HL-60 (cell line): ENCODE results near the gene FAM180B.
"Not testable (repeated sequence)": the region's sequence is repeated elsewhere in the genome, so short reads cannot be mapped to it uniquely, and the experiment has no call there.

Experiments
- DNase-seq, 2 experiments: peaks; one replicate each; pipeline ENCODE4 v3.0.0-alpha.2; 2010 to 2020; ENCODE audit warnings: low read depth in 1 of 2, low spot score in 1 of 2
- H3K27ac ChIP-seq: fragments of 250-450 bp; sonication (Bioruptor Pico); replicated peaks from 2 replicates; pipeline ENCODE4 v1.5.1; 2020; ENCODE audit warnings: mild to moderate bottlenecking, moderate library complexity
- H3K27me3 ChIP-seq: fragments of 250-450 bp; sonication (Bioruptor Pico); 2 replicates; pipeline ENCODE4 v1.5.1; 2021; ENCODE audit warnings: mild to moderate bottlenecking, moderate library complexity; ENCODE audit not compliant: insufficient read depth, poor library complexity, severe bottlenecking
- H3K4me3 ChIP-seq: replicated peaks from 2 replicates; pipeline ENCODE4 v1.5.1; 2011; ENCODE audit warnings: mild to moderate bottlenecking, control low read depth, low read length; ENCODE audit not compliant: insufficient read depth
- GABPA ChIP-seq: IDR thresholded peaks from 2 replicates; pipeline ENCODE4 v1.6.1; 2012; ENCODE audit warnings: low read depth
- POLR2AphosphoS5 ChIP-seq: IDR thresholded peaks from 2 replicates; pipeline ENCODE4 v1.6.1; 2012; ENCODE audit warnings: low read depth
- SPI1 ChIP-seq: IDR thresholded peaks from 2 replicates; pipeline ENCODE4 v1.6.1; 2012; ENCODE audit warnings: low read depth, mild to moderate bottlenecking, borderline replicate concordance
- TF ChIP-seq, protein P1 (sequence below): IDR thresholded peaks from one replicate; pipeline ENCODE4 v1.5.1; 2011; ENCODE audit warnings: low read length, control low read depth, inconsistent platforms; ENCODE audit not compliant: insufficient read depth
- TF ChIP-seq, protein P2 (sequence below): IDR thresholded peaks from 2 replicates; pipeline ENCODE4 v1.6.1; 2012; ENCODE audit warnings: low read depth; ENCODE audit not compliant: insufficient replicate concordance

The FAM180B gene

DNA sequence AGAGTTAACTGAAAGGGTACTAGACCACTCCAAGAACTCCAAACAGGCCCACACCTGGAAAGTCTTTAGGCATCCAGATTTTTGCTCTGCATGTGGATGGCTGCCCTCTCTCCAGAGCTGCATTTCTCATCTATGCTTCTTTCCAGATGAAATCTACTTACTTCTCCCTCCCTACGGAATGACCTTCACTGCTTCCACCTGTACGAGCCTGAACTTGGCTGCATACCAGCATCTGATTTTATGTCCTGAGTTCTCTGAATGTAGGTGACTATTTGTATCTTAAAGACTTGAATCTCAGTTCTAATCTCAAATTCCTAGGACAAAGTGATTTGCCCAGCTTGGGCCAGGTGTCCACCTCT is 46.8 kb upstream of the FAM180B start:
- Histone ChIP-seq H3K27me3 (no peaks in the 10 kb centered on the region), H3K4me3 (no peak overlapping the region), H3K27ac (no peak overlapping the region)
- TF ChIP-seq, protein P1, sequence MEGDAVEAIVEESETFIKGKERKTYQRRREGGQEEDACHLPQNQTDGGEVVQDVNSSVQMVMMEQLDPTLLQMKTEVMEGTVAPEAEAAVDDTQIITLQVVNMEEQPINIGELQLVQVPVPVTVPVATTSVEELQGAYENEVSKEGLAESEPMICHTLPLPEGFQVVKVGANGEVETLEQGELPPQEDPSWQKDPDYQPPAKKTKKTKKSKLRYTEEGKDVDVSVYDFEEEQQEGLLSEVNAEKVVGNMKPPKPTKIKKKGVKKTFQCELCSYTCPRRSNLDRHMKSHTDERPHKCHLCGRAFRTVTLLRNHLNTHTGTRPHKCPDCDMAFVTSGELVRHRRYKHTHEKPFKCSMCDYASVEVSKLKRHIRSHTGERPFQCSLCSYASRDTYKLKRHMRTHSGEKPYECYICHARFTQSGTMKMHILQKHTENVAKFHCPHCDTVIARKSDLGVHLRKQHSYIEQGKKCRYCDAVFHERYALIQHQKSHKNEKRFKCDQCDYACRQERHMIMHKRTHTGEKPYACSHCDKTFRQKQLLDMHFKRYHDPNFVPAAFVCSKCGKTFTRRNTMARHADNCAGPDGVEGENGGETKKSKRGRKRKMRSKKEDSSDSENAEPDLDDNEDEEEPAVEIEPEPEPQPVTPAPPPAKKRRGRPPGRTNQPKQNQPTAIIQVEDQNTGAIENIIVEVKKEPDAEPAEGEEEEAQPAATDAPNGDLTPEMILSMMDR, result no peak
- TF ChIP-seq POLR2AphosphoS5 (no peak), SPI1 (no peak), GABPA (no peak)
- TF ChIP-seq, protein P2, sequence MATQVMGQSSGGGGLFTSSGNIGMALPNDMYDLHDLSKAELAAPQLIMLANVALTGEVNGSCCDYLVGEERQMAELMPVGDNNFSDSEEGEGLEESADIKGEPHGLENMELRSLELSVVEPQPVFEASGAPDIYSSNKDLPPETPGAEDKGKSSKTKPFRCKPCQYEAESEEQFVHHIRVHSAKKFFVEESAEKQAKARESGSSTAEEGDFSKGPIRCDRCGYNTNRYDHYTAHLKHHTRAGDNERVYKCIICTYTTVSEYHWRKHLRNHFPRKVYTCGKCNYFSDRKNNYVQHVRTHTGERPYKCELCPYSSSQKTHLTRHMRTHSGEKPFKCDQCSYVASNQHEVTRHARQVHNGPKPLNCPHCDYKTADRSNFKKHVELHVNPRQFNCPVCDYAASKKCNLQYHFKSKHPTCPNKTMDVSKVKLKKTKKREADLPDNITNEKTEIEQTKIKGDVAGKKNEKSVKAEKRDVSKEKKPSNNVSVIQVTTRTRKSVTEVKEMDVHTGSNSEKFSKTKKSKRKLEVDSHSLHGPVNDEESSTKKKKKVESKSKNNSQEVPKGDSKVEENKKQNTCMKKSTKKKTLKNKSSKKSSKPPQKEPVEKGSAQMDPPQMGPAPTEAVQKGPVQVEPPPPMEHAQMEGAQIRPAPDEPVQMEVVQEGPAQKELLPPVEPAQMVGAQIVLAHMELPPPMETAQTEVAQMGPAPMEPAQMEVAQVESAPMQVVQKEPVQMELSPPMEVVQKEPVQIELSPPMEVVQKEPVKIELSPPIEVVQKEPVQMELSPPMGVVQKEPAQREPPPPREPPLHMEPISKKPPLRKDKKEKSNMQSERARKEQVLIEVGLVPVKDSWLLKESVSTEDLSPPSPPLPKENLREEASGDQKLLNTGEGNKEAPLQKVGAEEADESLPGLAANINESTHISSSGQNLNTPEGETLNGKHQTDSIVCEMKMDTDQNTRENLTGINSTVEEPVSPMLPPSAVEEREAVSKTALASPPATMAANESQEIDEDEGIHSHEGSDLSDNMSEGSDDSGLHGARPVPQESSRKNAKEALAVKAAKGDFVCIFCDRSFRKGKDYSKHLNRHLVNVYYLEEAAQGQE, result no peak
- DNase-seq, result no peak

GRCh38 chr11:47541070-47541469 is 45.4 kb upstream of the FAM180B start:
- Histone ChIP-seq H3K27ac (no peak overlapping the region), H3K4me3 (no peak overlapping the region), H3K27me3 (no peaks in the 10 kb centered on the region)
- TF ChIP-seq GABPA (no peak), POLR2AphosphoS5 (no peak), SPI1 (no peak)
- TF ChIP-seq, protein P2, result no peak
- TF ChIP-seq, protein P1, result no peak
- no peak for DNase-seq

GRCh38 chr11:47545298-47545697 is 41.2 kb upstream of the FAM180B start:
- H3K4me3 ChIP-seq, result no peak overlapping the region

GRCh38 chr11:47546274-47546673 is 40.2 kb upstream of the FAM180B start:
- not testable (repeated sequence) for H3K4me3 ChIP-seq, H3K27me3 ChIP-seq, H3K27ac ChIP-seq, DNase-seq

More at GRCh38 chr11:47545298-47545697, 41.2 kb upstream of the FAM180B start:
- no peak for TF ChIP-seq GABPA
- TF ChIP-seq SPI1, result no peak
- TF ChIP-seq, protein P2, result no peak
- TF ChIP-seq, protein P1, result no peak
- no peak for TF ChIP-seq POLR2AphosphoS5
- Histone ChIP-seq H3K27me3 (no peaks in the 10 kb centered on the region), H3K27ac (no peak overlapping the region)
- DNase-seq, result no peak
